Cardiac muscle cell (in vitro differentiated cells and primary cell): Measurements from ENCODE around the gene CCSER1. TPM values are rescaled to one million over a fixed set of nuclear protein-coding genes. Genes with fewer than 3 reads are reported as not detected.
"Not testable (repeated sequence)": the region's sequence is repeated elsewhere in the genome, so short reads cannot be mapped to it uniquely, and the experiment has no call there.

Experiments
- DNase-seq, 2 donors: peaks; one replicate each; pipeline versions ENCODE4 v3.0.0 to v3.0.0-alpha.2; 2010 to 2017; ENCODE audit warnings: low read depth in 1 of 2, low spot score in 1 of 2
- H3K27ac ChIP-seq: fragments of 200-600 bp; sonication (generic); 2 replicates; pipeline ENCODE4 v1.5.1; 2016
- H3K27me3 ChIP-seq: fragments of 200-600 bp; sonication (generic); 2 replicates; pipeline ENCODE4 v1.6.0; 2016; ENCODE audit warnings: control low read depth
- H3K36me3 ChIP-seq: fragments of 200-600 bp; sonication (generic); 2 replicates; pipeline ENCODE4 v1.5.1; 2016; ENCODE audit warnings: control low read depth
- H3K4me1 ChIP-seq: fragments of 200-600 bp; sonication (generic); 2 replicates; pipeline ENCODE4 v1.8.1; 2017; ENCODE audit warnings: low read depth, mild to moderate bottlenecking, mixed run types
- H3K4me3 ChIP-seq: fragments of 200-600 bp; sonication (generic); 2 replicates; pipeline ENCODE4 v1.5.1; 2016; ENCODE audit warnings: mild to moderate bottlenecking
- H3K9me3 ChIP-seq: fragments of 200-600 bp; sonication (generic); 2 replicates; pipeline ENCODE4 v1.5.1; 2017; ENCODE audit warnings: low read depth, mild to moderate bottlenecking, control low read depth
- CTCF ChIP-seq: IDR thresholded peaks from 2 replicates; pipeline ENCODE4 v1.5.1; 2012; ENCODE audit warnings: low read depth, mild to moderate bottlenecking, low read length
- polyA plus RNA-seq: library from polyadenylated mRNA; unstranded; fragments of >200 nt; fragmentation: Nextera tagmentation; extraction: Ambion mirVana; gene quantifications from 2 replicates; pipeline ENCODE4 v1.2.1, GENCODE V29; 2016
- total RNA-seq: library from RNA; depleted of rRNA; stranded (reverse); fragments of >200 nt; gene quantifications from 2 replicates; pipeline ENCODE4 v1.2.3, GENCODE V29; 2016

Gene CCSER1
- total and polyA plus RNA-seq, 2 experiments from 2014 or later, result 0.77 to 3.6 TPM

GRCh38 chr4:91319556-91320268 is 1192.5 kb downstream of the CCSER1 start:
- Histone ChIP-seq H3K4me3 (no peak overlapping the region), H3K27ac (no peak overlapping the region), H3K36me3 (no peaks in the 10 kb centered on the region), H3K4me1 (no peaks in the 10 kb centered on the region), H3K27me3 (no peaks in the 10 kb centered on the region), H3K9me3 (no peaks in the 10 kb centered on the region)
- DNase-seq, result no peak
- TF ChIP-seq CTCF, result no peak

- Histone ChIP-seq H3K4me3 (no peak overlapping the region), H3K4me1 (no peaks in the 10 kb centered on the region), H3K36me3 (no peaks in the 10 kb centered on the region), H3K9me3 (no peaks in the 10 kb centered on the region), H3K27ac (no peak overlapping the region), H3K27me3 (no peaks in the 10 kb centered on the region)
- DNase-seq, result no peak
- TF ChIP-seq CTCF, result no peak
Observed at GRCh38 chr4:91322961-91323360, 1195.8 kb downstream of the CCSER1 start.

GRCh38 chr4:91325495-91325894 is 1198.3 kb downstream of the CCSER1 start:
- DNase-seq, result peak in 1 of 2 donors; percentile 89
- no peaks in the 10 kb centered on the region for H3K4me1 ChIP-seq
- H3K36me3 ChIP-seq, result no peaks in the 10 kb centered on the region
- no peaks in the 10 kb centered on the region for H3K9me3 ChIP-seq
- H3K4me3 ChIP-seq, result no peak overlapping the region
- no peak for TF ChIP-seq CTCF
- H3K27ac ChIP-seq, result no peak overlapping the region
- H3K27me3 ChIP-seq, result no peaks in the 10 kb centered on the region

- H3K9me3 ChIP-seq, H3K4me1 ChIP-seq, H3K4me3 ChIP-seq, H3K27me3 ChIP-seq, DNase-seq, H3K36me3 ChIP-seq, H3K27ac ChIP-seq: not testable (repeated sequence)
Observed at GRCh38 chr4:91326167-91326566, 1199.0 kb downstream of the CCSER1 start.

GRCh38 chr4:91330555-91331137 is 1203.5 kb downstream of the CCSER1 start:
- no peaks in the 10 kb centered on the region for H3K36me3 ChIP-seq
- TF ChIP-seq CTCF, result no peak
- H3K9me3 ChIP-seq, result no peaks in the 10 kb centered on the region
- no peaks in the 10 kb centered on the region for H3K27me3 ChIP-seq
- H3K27ac ChIP-seq, result no peak overlapping the region
- no peak overlapping the region for H3K4me3 ChIP-seq
- peak in 1 of 2 donors; percentile 17 for DNase-seq
- H3K4me1 ChIP-seq, result no peaks in the 10 kb centered on the region

- no peaks in the 10 kb centered on the region for H3K4me1 ChIP-seq
- H3K36me3 ChIP-seq, result no peaks in the 10 kb centered on the region
- TF ChIP-seq CTCF, result no peak
- H3K4me3 ChIP-seq, result no peak overlapping the region
- no peaks in the 10 kb centered on the region for H3K9me3 ChIP-seq
- no peak for DNase-seq
- no peaks in the 10 kb centered on the region for H3K27me3 ChIP-seq
- H3K27ac ChIP-seq, result no peak overlapping the region
Observed at GRCh38 chr4:91340822-91341221, 1213.6 kb downstream of the CCSER1 start.
